D341Med (cell line): ENCODE data around the gene EDEM2.
"Not testable (repeated sequence)": the region's sequence is repeated elsewhere in the genome, so short reads cannot be mapped to it uniquely, and the experiment has no call there.

Source experiments
- DNase-seq: peaks from one replicate; pipeline ENCODE4 v3.0.0; 2012; ENCODE audit warnings: low spot score

EDEM2 gene, protein sequence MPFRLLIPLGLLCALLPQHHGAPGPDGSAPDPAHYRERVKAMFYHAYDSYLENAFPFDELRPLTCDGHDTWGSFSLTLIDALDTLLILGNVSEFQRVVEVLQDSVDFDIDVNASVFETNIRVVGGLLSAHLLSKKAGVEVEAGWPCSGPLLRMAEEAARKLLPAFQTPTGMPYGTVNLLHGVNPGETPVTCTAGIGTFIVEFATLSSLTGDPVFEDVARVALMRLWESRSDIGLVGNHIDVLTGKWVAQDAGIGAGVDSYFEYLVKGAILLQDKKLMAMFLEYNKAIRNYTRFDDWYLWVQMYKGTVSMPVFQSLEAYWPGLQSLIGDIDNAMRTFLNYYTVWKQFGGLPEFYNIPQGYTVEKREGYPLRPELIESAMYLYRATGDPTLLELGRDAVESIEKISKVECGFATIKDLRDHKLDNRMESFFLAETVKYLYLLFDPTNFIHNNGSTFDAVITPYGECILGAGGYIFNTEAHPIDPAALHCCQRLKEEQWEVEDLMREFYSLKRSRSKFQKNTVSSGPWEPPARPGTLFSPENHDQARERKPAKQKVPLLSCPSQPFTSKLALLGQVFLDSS

GRCh38 chr20:35146920-35147574 lies at the start of gene EDEM2:
Gene EDEM2 (minus strand): TSS chr20:35147336. CDS start chr20:35147258, 78 bp downstream.
- peak; percentile 95 for DNase-seq

DNA sequence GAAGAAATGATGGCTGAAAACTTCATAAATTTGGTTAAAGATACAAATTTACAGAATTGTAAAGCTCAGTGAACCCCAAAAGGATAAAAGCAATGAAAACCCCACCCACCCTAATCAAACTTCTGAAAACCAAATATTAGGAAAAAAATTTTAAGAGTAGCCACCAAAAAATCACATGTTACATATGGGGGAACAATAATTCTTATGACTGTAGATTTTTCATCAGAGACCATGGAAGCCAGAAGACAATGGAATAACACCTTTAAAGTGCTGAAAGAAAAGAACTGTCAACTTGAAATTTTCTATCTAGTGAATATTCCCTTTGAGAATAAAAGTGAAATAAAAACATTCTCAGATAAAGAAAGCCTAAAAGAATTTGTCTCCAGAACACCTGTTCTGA lies 49.2 kb upstream of the EDEM2 start:
- no peak for DNase-seq

- DNase-seq: not testable (repeated sequence)
These were observed 46.1 kb upstream of the EDEM2 start for GRCh38 chr20:35193031-35193791.

GRCh38 chr20:35192118-35192872 lies 45.2 kb upstream of the EDEM2 start:
- no peak for DNase-seq

GRCh38 chr20:35191419-35192117 lies 44.4 kb upstream of the EDEM2 start:
- no peak for DNase-seq

- DNase-seq: no peak
These were observed 43.4 kb upstream of the EDEM2 start for GRCh38 chr20:35190556-35190955.

DNA sequence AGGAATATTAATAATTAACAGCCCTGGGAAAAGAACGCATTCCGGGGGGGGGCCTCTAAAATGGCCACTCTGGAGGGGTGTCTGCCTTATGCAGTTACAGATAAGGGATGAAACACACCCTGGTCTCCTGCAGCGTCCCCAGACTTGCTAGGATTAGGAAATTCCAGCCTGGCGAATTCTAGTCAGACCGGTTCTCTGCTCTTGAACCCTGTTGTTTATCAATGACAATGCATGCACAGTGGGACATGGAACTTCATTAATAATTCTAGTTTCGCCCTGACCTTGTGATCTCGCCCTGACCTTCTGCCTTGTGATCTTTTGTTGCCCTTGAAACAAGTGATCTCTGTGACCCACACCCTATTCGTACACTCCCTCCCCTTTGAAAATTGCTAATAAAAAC lies 42.1 kb upstream of the EDEM2 start:
- DNase-seq: not testable (repeated sequence)

- DNase-seq: no peak
These were observed 40.6 kb upstream of the EDEM2 start for GRCh38 chr20:35187584-35188190.

DNA sequence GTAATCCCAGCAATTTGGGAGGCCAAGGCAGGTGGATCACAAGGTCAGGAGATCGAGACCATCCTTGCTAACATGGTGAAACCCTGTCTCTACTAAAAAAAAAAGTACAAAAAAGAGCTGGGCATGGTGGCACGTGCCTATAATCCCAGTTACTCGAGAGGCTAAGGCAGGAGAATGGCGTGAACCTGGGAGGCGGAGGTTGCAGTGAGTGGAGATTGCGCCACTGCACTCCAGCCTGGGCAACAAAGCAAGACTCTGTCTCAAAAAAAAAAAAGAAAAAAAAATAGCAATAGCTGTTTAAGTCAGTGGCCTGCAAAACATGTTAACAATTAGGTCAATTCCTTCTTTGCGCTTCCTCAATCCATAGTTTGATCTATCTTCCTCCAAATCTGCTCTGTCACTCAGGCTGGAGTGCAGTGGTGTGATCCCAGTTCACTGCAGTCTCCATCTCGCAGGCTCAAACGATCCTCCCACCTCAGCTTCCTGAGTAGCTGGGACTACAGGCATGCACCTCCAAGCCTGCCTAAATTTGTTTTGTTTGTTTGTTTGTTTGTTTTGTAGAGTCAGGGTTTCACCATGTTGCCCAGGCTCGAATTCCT lies 39.7 kb upstream of the EDEM2 start:
- not testable (repeated sequence) for DNase-seq

DNA sequence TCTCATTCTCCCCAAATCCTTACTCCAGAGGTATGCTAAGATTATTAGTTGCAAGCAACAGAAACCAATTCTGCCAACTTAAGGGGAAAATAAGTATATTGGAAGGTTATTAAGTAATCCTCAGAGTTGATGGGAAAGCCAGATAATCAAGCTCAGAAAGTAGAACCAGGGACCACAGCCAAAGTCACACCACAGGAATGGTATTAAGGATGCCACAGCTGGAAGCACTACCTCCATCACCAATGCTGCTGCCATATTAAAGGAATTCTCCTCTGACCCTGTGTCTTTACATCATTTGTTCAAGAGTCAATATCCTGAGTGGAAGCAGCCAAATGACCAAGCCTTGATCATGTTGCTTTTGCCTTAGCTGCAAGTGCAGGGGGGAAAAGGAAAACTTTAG lies 34.6 kb upstream of the EDEM2 start:
- no peak for DNase-seq

DNA sequence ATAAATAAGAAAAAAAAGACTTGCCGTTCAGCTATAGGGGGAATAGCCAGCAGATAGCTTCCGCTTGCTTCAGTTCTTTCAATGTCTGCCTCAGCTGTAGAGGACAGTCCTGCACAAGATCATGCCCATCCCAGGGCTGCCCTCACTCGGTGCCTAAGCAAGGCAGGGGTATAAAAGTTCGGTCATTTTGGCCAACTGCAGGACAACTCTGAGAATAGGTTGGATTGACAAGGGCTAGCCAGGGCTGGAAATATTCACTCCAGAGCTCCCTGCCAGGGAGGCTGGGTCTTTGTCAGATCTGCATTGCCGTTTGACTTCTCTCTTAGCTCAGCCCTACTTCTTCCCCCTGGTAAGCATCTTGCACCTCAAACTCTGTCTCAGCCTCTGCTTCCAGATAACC lies 33.1 kb upstream of the EDEM2 start:
- DNase-seq: no peak

DNA sequence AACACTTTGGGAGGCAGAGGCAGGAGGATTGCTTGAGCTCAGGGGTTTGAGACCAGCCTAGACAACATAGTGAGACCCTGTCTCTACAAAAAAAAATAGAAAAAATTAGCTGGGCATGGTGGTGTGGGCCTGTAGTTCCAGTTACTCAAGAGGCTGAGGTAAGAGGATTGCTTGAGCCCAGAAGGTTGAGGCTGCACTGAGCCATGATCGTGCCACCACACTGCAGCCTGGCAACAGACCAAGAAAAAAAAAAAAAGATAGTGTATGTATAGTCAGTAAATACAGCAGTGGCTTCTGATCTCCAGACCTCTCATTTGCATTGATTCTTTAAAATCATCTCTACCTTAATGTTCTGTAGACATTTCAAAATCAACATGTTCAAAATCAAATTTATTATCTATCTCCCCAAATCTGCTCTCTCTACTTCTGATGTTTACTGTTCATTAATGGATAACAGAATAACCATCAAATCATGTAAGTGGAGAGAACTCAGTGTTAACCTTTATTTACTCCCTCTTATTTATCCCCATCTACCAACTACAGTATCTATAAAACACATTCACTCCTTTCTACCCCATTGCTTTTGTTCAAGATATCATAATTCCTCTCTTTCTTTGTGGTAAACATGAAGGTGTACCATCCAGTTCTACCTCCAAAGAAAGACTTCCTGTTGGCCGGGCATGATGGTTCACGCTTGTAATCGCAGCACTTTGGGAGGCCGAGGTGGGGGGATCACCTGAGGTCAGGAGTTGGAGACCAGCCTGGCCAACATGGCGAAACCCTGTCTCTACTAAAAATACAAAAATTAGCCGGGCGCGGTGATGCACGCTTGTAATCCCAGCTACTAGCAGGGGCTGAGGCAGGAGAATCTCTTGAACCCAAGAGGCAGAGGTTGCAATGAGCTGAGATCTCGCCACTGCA lies 32.4 kb upstream of the EDEM2 start:
- no peak for DNase-seq

DNA sequence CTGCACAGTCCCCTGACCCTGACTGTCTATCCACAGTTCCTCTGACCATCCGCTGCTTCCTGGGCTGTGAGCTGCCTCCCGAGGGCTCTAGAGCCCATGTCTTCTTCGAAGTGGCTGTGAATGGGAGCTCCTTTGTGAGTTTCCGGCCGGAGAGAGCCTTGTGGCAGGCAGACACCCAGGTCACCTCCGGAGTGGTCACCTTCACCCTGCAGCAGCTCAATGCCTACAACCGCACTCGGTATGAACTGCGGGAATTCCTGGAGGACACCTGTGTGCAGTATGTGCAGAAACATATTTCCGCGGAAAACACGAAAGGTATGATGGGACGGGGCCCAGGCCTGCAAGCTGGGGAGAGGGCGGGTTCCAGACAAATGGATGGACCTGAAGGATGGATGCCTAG lies 29.0 kb upstream of the EDEM2 start:
- DNase-seq: no peak

DNA sequence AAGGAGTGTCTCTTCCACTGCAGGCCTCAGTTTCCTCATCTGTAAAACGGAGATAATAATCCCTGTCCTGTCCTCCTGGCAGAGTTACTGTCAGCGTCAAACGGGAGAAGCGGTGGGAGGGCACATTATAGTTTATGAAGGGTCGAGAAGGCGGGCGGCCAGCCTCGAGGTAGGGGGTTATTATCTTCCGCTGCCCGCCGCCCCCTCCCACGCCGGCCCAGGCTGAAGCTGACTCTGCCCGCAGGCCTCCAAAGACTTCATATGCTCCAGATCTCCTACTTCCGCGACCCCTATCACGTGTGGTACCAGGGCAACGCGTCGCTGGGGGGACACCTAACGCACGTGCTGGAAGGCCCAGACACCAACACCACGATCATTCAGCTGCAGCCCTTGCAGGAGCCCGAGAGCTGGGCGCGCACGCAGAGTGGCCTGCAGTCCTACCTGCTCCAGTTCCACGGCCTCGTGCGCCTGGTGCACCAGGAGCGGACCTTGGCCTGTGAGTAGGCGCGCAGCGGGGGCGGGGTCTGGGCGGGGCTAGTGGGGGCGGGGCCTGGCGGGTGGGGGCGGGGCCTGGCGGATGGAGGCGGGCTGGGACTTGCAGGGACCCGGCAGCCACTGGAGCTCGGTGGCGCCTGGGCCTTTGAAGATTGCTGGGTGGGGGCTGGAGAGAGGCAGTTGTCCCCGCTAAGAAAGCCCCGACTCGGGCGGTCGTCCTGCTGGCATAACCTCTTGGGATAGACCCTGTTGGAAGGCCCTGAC lies 27.5 kb upstream of the EDEM2 start:
- DNase-seq: peak; percentile 55

- DNase-seq: no peak
These were observed 26.5 kb upstream of the EDEM2 start for GRCh38 chr20:35173576-35174192.

DNA sequence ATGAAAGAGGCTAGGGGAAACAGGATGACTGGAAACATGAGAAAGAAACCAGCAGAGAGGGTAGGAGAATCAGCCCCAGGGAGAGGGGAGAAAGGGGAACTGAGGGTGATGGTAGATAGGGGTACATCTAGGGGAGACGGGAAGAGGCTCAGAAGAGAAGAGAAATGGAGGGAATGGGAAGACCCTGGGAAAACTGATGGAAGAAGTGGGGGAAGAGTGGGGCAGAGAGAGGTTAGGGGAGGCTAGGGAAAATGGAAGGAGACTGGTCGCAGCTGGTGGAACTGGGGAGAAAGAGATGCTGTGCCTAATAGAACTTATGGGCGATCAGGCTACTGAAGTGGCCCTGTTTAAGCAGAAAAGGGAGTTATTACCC lies 25.3 kb upstream of the EDEM2 start:
- DNase-seq: no peak

GRCh38 chr20:35171753-35172433 lies 24.8 kb upstream of the EDEM2 start, which contains the start of gene PROCR:
Gene PROCR (plus strand): TSS chr20:35172072. CDS start chr20:35172155, 83 bp downstream.
- peak; percentile 69 for DNase-seq
